ENCODE measurements around the gene NFS1.

NFS1 gene

GRCh38 chr20:35680452-35681183 lies 18.5 kb downstream of the NFS1 start:
- no peak for DNase-seq (ENCODE audit: low read depth in 1 of 2, low spot score in 1 of 2)

GRCh38 chr20:35674921-35675320 lies 24.2 kb downstream of the NFS1 start:
- DNase-seq (ENCODE audit: low read depth in 1 of 2, low spot score in 1 of 2), result no peak

GRCh38 chr20:35673884-35674283 lies 25.3 kb downstream of the NFS1 start:
- DNase-seq (ENCODE audit: low read depth in 1 of 2, low spot score in 1 of 2), result no peak

- no peak for DNase-seq (ENCODE audit: low read depth in 1 of 2, low spot score in 1 of 2)
Observed at GRCh38 chr20:35669681-35670080, 29.5 kb downstream of the NFS1 start.

- DNase-seq (ENCODE audit: low read depth in 1 of 2, low spot score in 1 of 2), result no peak
Observed at GRCh38 chr20:35669221-35669620, 29.9 kb downstream of the NFS1 start.

GRCh38 chr20:35665949-35666288 lies 33.2 kb downstream of the NFS1 start:
- DNase-seq (ENCODE audit: low read depth in 1 of 2, low spot score in 1 of 2), result no peak

GRCh38 chr20:35664466-35665206 lies 34.5 kb downstream of the NFS1 start, which contains the start of the genes CPNE1 and RBM12:
Gene CPNE1 (minus strand): TSS chr20:35664900. CDS start chr20:35632923, 31,977 bp downstream.
Gene RBM12 (minus strand): TSS chr20:35664900. CDS start chr20:35655322, 9,578 bp downstream.
- peak; percentile 85 to 86 for DNase-seq (ENCODE audit: low read depth in 1 of 2, low spot score in 1 of 2)

GRCh38 chr20:35663516-35664465 lies 35.4 kb downstream of the NFS1 start:
- DNase-seq (ENCODE audit: low read depth in 1 of 2, low spot score in 1 of 2), result peak; percentile 28 to 41

GRCh38 chr20:35662551-35662950 lies 36.6 kb downstream of the NFS1 start:
- no peak for DNase-seq (ENCODE audit: low read depth in 1 of 2, low spot score in 1 of 2)

- no peak for DNase-seq (ENCODE audit: low read depth in 1 of 2, low spot score in 1 of 2)
Observed at GRCh38 chr20:35661908-35662307, 37.2 kb downstream of the NFS1 start.

- DNase-seq (ENCODE audit: low read depth in 1 of 2, low spot score in 1 of 2), result no peak
Observed at GRCh38 chr20:35661053-35661452, 38.1 kb downstream of the NFS1 start.

- peak in 1 of 2 donors; percentile 12 for DNase-seq (ENCODE audit: low read depth in 1 of 2, low spot score in 1 of 2)
Observed at GRCh38 chr20:35660122-35660937, 38.8 kb downstream of the NFS1 start.

GRCh38 chr20:35657271-35657670 lies 41.9 kb downstream of the NFS1 start:
- DNase-seq (ENCODE audit: low read depth in 1 of 2, low spot score in 1 of 2), result no peak

- DNase-seq (ENCODE audit: low read depth in 1 of 2, low spot score in 1 of 2), result no peak
Observed at GRCh38 chr20:35654415-35654814, 44.7 kb downstream of the NFS1 start.

GRCh38 chr20:35653893-35654292 lies 45.3 kb downstream of the NFS1 start:
- DNase-seq (ENCODE audit: low read depth in 1 of 2, low spot score in 1 of 2), result no peak

- DNase-seq (ENCODE audit: low read depth in 1 of 2, low spot score in 1 of 2), result no peak
Observed at GRCh38 chr20:35653430-35653734, 45.8 kb downstream of the NFS1 start.

- no peak for DNase-seq (ENCODE audit: low read depth in 1 of 2, low spot score in 1 of 2)
Observed at GRCh38 chr20:35652641-35653429, 46.3 kb downstream of the NFS1 start.

- no peak for DNase-seq (ENCODE audit: low read depth in 1 of 2, low spot score in 1 of 2)
Observed at GRCh38 chr20:35651958-35652357, 47.2 kb downstream of the NFS1 start.

GRCh38 chr20:35650632-35651031 lies 48.5 kb downstream of the NFS1 start:
- DNase-seq (ENCODE audit: low read depth in 1 of 2, low spot score in 1 of 2), result no peak

- no peak for DNase-seq (ENCODE audit: low read depth in 1 of 2, low spot score in 1 of 2)
Observed at GRCh38 chr20:35648836-35649235, 50.3 kb downstream of the NFS1 start.

All from stimulated activated CD4-positive, alpha-beta T cell treated with anti-CD3 and anti-CD28 coated beads, Interleukin-15, amount 100 ng/mL, for 1 hour (primary cell).